Mammary epithelial cell (primary cell): ENCODE results near the gene PRR23A.

Source experiments
- EZH2 ChIP-seq: IDR thresholded peaks from 2 replicates; pipeline ENCODE4 v1.6.1; 2012; ENCODE audit warnings: low read length, inconsistent platforms, borderline replicate concordance
- TF ChIP-seq, protein P1 (sequence below), 2 donors: IDR thresholded peaks in 1 of 2; conservative IDR thresholded peaks in 1 of 2; 2 replicates each; pipeline ENCODE4 v1.5.1; 2011 to 2012; ENCODE audit warnings: inconsistent platforms in 2 of 2, low read length in 2 of 2, mild to moderate bottlenecking in 2 of 2, control low read depth in 1 of 2, low read depth in 1 of 2; ENCODE audit not compliant: insufficient read depth in 1 of 2; ENCODE audit errors: extremely low read depth in 1 of 2

DNA sequence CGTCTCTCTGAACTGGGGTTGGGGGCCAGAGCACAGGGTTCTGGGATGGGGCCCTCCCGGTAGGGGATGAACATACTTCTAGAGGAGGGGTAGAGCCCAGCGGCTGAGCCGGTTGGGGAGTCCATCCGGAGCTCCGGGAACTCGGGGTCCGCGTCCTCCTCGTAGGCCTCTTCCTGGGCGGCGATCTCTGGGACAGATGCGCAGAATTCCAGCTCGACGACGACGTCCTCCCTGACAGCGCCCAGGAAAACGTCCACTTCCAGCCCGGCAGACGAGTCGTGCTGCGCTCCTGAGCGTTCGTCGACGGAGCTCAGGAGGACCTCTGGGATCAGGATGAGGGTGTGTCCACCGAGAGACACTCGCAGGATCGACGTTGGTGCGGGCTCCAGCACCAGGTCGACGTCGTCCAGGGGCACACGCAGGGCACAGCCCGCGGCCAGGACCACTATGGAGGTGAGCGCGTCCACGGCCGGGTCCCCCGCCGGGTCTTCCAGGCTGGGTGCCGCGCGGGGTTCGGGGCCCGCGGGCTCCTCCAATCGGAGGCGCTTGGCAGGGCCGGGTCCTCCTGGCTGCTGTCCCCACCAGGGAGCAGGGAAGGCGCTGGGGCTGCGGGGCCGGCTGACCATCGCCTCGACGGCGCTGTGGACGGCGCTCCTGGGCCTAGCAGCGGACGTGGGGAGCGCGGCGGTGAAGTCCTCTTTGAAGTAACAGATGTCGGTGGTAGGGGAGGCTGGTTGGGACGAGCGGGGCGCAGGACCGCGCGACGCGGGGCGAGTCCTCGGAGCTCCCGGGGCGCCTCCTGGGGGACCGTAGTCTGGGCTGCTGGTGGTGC is 14.2 kb upstream of the PRR23A start:
- TF ChIP-seq, protein P1, sequence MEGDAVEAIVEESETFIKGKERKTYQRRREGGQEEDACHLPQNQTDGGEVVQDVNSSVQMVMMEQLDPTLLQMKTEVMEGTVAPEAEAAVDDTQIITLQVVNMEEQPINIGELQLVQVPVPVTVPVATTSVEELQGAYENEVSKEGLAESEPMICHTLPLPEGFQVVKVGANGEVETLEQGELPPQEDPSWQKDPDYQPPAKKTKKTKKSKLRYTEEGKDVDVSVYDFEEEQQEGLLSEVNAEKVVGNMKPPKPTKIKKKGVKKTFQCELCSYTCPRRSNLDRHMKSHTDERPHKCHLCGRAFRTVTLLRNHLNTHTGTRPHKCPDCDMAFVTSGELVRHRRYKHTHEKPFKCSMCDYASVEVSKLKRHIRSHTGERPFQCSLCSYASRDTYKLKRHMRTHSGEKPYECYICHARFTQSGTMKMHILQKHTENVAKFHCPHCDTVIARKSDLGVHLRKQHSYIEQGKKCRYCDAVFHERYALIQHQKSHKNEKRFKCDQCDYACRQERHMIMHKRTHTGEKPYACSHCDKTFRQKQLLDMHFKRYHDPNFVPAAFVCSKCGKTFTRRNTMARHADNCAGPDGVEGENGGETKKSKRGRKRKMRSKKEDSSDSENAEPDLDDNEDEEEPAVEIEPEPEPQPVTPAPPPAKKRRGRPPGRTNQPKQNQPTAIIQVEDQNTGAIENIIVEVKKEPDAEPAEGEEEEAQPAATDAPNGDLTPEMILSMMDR (conservative IDR thresholded peaks at IDR 0.05 in 1 of 2, IDR thresholded peaks at IDR 0.05 in 1 of 2; ENCODE audit: extremely low read depth in 1 of 2, insufficient read depth in 1 of 2, low read depth in 1 of 2, low read length in 2 of 2), result no peak
- no peak for TF ChIP-seq EZH2
